GM12878 (cell line): Measurements from ENCODE around the gene TSHZ2.

Source experiments
- CTCF ChIP-seq, 3 experiments: IDR thresholded peaks in 2 of 3; conservative IDR thresholded peaks in 1 of 3; 2 replicates each; pipeline ENCODE4 v1.5.1; 2011; ENCODE audit warnings: low read depth in 3 of 3, low read length in 3 of 3, mild to moderate bottlenecking in 3 of 3, control low read depth in 2 of 3, moderate library complexity in 2 of 3, inconsistent platforms in 1 of 3, mixed read lengths in 1 of 3; ENCODE audit not compliant: control insufficient read depth in 2 of 3, insufficient read depth in 1 of 3; ENCODE audit errors: extremely low read depth in 1 of 3
- EZH2 ChIP-seq: IDR thresholded peaks from 2 replicates; pipeline ENCODE4 v1.6.1; 2012; ENCODE audit warnings: low read depth, mild to moderate bottlenecking, control low read depth, inconsistent platforms, low read length, borderline replicate concordance; ENCODE audit not compliant: control insufficient read depth
- JUND ChIP-seq: IDR thresholded peaks from 2 replicates; pipeline ENCODE4 v1.6.1; 2012; ENCODE audit warnings: low read depth, mild to moderate bottlenecking, low read length, improper control_type of control experiment, moderate library complexity
- POLR2A ChIP-seq: IDR thresholded peaks from 2 replicates; pipeline ENCODE4 v1.6.1; 2011; ENCODE audit warnings: low read depth, mild to moderate bottlenecking, low read length
- POLR2AphosphoS5 ChIP-seq: IDR thresholded peaks from 2 replicates; pipeline ENCODE4 v1.6.1; 2011; ENCODE audit warnings: mild to moderate bottlenecking, low read length, inconsistent platforms
- RCOR1 ChIP-seq: conservative IDR thresholded peaks from 2 replicates; pipeline ENCODE4 v1.6.1; 2012; ENCODE audit warnings: low read depth, low read length, improper control_type of control experiment
- RFX5 ChIP-seq: IDR thresholded peaks from 2 replicates; pipeline ENCODE4 v1.6.1; 2011; ENCODE audit warnings: low read depth, low read length, improper control_type of control experiment
- TCF12 ChIP-seq: IDR thresholded peaks from 2 replicates; pipeline ENCODE4 v1.6.1; 2011; ENCODE audit warnings: low read depth, mild to moderate bottlenecking, low read length
- ZNF384 ChIP-seq: IDR thresholded peaks from 2 replicates; pipeline ENCODE4 v1.6.1; 2012; ENCODE audit warnings: low read depth, mild to moderate bottlenecking, low read length, improper control_type of control experiment, borderline replicate concordance
- TF ChIP-seq, protein P1 (sequence below): fragments of 450-650 bp; IDR thresholded peaks from 2 replicates; pipeline ENCODE4 v1.6.1; 2016; ENCODE audit warnings: mild to moderate bottlenecking, moderate library complexity, borderline replicate concordance

DNA sequence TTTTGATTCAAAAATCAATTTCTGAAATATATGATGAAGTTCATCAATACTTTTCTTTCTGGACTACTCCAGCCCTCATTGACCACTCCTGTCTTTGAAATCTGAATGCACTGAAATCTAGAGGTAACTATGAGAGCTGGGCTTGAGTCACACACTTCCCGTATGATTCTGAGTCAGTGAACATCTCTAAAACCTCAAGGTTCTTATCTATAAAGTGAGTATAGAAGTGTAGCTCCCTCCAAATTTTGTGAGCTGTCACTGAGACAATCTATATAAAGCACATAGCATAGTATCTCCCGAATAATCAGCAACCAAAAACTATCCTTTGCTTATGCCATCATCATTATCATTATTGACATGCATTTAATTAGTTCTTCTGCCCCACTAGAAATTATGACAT is 182.4 kb downstream of the TSHZ2 start:
- TF ChIP-seq, protein P1, sequence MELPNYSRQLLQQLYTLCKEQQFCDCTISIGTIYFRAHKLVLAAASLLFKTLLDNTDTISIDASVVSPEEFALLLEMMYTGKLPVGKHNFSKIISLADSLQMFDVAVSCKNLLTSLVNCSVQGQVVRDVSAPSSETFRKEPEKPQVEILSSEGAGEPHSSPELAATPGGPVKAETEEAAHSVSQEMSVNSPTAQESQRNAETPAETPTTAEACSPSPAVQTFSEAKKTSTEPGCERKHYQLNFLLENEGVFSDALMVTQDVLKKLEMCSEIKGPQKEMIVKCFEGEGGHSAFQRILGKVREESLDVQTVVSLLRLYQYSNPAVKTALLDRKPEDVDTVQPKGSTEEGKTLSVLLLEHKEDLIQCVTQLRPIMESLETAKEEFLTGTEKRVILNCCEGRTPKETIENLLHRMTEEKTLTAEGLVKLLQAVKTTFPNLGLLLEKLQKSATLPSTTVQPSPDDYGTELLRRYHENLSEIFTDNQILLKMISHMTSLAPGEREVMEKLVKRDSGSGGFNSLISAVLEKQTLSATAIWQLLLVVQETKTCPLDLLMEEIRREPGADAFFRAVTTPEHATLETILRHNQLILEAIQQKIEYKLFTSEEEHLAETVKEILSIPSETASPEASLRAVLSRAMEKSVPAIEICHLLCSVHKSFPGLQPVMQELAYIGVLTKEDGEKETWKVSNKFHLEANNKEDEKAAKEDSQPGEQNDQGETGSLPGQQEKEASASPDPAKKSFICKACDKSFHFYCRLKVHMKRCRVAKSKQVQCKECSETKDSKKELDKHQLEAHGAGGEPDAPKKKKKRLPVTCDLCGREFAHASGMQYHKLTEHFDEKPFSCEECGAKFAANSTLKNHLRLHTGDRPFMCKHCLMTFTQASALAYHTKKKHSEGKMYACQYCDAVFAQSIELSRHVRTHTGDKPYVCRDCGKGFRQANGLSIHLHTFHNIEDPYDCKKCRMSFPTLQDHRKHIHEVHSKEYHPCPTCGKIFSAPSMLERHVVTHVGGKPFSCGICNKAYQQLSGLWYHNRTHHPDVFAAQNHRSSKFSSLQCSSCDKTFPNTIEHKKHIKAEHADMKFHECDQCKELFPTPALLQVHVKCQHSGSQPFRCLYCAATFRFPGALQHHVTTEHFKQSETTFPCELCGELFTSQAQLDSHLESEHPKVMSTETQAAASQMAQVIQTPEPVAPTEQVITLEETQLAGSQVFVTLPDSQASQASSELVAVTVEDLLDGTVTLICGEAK = no peak
- TF ChIP-seq EZH2 (no peak), RCOR1 (no peak), CTCF (IDR thresholded peaks at IDR 0.05 in 2 of 3, conservative IDR thresholded peaks at IDR 0.05 in 1 of 3; ENCODE audit: control insufficient read depth in 2 of 3, extremely low read depth in 1 of 3, insufficient read depth in 1 of 3, low read depth in 3 of 3, low read length in 3 of 3) (no peak), POLR2A (no peak), POLR2AphosphoS5 (no peak), ZNF384 (no peak), JUND (no peak), RFX5 (no peak), TCF12 (no peak)
